ENCODE data around the gene YY1AP1.
A peak's percentile ranks its signal among the peaks of the same experiment; 100 is the strongest.
"Not testable (repeated sequence)": the region's sequence is repeated elsewhere in the genome, so short reads cannot be mapped to it uniquely, and the experiment has no call there.

The YY1AP1 gene

DNA sequence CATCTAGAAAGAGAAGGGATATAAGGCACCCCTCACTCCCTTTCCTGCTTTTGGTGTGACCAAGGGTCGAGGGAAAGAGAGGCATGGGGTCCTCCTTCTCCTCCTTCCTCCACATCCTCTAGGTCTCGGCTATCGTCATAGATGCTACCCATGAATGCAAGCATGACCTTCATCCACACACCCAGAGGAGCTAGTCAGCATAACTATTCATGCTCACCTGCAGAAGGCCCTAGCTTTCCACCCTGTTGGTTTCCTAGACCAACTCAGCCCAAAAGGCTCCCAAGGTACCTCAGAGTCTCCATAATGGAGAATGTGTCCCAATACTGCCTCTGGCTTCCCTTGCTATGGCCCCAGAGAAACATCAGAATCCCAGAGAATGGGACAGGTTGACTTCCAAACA lies 45.3 kb downstream of the YY1AP1 start:
- DNase-seq = no peak

DNA sequence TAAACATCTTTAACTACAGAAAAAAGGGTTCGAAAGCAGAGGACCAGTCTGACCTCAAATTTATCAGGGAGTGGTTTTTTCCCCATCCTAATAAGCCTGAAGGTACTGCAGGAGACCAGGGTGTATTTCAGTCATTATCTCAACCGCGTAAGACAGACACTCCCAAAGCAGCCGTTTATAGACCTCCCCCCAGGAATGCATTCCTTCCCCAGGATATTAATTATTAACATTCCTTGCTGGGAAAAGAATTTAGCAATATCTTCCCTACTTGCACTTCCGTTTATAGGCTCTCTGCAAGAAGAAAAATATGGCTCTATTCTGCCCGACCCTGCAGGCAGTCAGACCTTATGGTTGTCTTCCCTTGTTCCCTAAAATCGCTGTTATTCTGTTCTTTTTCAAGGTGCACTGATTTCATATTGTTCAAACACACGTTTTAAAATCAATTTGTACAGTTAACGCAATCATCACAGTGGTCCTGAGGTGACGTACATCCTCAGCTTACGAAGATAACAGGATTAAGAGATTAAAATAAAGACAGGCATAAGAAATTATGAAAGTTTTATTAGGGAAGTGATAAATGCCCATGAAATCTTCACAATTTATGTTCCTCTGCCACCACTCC lies 45.9 kb downstream of the YY1AP1 start:
- not testable (repeated sequence) for DNase-seq

DNA sequence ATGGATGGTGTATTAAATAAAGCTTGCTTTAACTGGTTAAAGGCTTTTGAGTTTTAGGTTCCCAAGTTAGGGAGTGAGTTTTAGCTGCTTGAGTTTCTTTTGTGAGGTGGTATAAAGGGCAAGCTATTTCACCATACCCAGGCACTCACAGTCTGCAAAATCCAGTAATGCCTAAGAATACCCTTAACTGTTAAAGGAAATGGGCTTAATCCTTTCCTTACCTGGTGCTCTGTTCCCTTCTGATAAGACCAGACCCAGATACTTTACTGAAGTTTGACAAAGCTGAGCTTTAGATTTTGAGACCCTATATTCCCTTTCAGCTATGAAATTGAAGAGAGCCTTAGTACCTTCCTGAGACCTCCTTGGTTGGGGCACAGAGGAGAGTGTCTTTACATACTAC lies 48.2 kb downstream of the YY1AP1 start:
- DNase-seq = no peak

DNA sequence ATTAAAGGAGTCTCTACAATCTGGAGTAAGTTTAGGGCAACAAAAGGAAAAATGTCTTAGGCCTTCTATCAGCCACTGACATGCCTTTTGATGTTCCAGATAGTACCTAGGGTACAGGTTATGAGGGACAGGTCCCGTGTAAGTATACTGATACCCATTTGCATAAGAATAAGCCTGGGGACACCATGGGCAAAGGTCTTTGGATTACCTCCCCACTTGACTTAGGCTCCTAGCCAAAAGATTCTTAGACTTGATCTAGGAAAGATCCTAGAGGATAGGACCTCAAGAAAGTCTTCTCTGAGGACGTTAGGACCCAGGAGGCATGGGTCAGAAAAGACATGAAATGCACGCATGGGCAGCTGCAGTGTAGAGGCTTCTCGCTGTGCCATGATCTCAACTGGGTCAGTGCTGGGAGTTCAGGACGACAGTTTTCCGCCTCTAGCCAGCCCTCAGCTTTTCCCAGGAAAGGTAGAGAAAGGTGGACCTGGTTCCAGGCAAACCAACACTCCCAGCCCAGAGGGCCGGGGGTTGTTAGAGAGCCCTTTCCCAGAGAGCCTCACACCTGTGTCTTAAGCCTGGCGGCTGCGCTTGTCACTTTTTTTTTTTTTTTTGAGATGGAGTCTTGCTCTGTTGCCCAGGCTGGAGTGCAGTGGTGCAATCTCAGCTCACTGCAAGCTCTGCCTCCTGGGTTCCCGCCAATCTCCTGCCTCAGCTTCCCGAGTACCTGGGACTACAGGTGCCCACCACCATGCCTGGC lies 52.0 kb downstream of the YY1AP1 start:
- DNase-seq = no peak

DNA sequence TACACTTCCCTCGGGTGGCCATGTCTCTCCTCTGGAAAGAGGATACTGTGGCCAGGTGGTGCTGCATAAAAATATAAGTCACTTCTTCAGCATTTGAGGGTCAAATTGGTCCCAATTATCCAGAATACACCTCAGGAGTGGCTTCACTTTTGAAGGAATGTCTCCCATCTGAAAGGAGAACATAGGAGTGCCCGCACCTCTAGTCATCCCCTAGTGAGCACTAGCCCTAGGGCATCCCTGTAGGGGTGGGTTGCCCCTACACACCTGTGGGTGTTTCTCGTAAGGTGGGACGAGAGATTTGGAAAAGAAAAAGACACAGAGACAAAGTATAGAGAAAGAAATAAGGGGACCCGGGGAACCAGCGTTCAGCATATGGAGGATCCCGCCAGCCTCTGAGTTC lies 62.1 kb downstream of the YY1AP1 start:
- not testable (repeated sequence) for DNase-seq

DNA sequence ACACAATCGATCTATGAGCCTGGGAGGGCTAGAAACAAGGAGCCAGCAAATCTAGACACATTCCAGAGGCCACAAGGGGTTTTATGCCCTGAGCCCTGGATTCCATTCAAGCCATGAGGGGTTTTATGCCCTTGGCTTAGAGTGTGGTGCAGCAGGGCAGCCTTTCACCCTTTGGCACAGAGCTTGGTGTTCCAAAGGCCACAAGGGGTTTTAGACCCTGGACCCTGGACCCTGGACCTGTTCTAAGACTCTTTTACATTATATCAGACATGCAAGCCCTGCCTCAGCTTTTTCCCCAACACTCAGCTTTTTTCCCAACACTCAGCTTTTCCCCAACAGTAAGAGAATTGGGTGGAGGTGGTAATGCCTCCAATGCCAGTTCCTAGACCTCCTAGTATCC lies 65.2 kb downstream of the YY1AP1 start:
- no peak for DNase-seq

DNA sequence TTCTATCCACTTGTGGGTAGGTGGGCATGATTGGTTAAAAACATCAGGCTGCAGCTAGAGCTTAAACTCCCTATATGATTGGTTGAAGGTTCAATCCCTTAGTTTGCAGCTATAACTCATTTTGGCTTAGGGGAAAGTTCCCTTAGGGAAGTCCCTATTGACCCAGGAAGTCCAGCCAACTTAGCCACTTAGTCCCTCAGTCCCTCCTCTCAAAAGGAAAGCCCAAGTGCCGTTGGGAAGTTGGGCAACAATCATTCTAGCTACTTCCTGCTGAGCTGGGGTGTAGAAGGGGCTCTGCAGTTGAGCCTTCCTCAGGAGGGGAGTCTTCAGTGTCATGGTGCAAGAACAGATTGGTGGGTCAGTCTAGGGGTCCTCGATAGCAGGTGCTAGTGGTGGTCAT lies 66.4 kb downstream of the YY1AP1 start:
- no peak for DNase-seq

DNA sequence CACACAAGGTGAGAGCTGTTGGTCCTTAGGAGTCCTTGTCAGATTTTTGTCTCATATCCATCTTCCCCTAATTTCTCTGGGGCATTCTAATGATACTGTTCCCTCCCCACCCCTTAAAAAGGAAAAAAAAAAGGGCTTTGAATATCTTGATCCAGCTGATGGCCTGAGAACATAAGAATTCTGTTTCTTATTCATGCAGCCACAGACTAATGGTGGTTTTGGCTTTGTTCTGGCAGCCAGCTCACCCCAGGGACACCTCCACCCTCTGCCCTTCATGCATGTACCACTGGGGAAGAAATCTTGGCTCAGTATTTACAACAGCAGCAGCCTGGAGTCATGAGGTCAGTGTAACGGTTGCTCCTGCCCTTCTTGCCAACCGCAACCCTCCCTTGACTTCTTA lies 75.3 kb downstream of the YY1AP1 start:
- not testable (repeated sequence) for DNase-seq

DNA sequence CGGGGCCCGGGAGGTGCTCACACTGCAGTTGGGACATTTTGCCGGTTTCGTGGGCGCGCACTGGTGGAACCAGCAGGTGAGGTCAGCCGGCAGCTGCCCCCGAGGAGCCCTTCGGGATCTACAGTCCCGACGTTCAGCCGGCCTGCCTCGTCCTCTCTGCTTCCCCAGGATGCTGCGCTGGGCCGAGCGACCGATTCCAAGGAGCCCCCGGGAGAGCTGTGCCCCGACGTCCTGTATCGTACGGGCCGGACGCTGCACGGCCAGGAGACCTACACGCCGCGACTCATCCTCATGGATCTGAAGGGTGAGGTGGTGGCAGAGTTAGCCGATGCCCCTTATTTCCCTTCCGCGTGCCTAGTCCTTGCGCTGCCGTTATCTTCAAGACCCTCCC lies 78.3 kb downstream of the YY1AP1 start:
- not testable (repeated sequence) for DNase-seq

DNA sequence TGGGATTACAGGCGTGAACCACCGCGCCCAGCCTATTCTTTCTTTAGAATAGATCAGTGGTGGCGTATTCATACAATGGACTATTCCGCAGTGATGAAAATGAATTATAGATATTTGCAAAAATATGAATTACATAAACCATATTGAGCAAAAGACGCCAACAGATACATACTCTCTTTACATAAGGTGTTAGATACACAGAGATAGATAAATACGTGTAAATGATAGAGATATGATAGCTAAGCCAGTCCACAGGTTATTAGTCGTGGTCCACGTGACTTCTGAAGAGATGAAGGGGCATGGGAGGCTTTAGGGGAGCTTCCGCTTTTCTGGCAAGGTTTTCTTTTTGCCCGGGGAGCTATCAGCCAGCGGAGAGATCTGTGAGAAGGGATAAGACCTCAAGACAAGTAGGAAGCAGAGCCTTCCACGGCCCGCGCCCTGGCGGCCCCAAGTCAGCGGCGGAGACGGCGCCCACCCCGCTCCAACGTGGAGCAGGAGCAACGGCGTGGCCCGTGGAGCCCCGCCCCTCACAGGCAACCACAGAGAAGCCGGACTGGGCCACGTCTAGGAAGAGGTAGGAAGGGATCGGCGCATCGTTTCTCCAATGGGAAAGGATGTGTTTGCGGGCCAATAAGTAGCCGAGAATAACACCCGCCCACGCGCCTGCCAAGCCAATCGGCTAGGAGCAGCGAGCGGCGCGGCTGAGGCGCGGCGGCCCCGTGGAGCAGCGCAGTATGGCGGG lies 78.9 kb downstream of the YY1AP1 start, which contains the start of gene MSTO1:
Gene MSTO1, plus strand, starts transcription at position 704 of the 742 bp plus-strand sequence. Its CDS starts 31 bp downstream, at position 735.
- DNase-seq = peak; percentile 98

All from fibroblast of upper back skin (primary cell).